ENCODE results near the gene EIF3L. TPM values are rescaled to one million over a fixed set of nuclear protein-coding genes. Genes with fewer than 3 reads are reported as not detected.

Gene EIF3L
- total RNA-seq, 1 experiment from 2014 or later = 218 TPM

DNA sequence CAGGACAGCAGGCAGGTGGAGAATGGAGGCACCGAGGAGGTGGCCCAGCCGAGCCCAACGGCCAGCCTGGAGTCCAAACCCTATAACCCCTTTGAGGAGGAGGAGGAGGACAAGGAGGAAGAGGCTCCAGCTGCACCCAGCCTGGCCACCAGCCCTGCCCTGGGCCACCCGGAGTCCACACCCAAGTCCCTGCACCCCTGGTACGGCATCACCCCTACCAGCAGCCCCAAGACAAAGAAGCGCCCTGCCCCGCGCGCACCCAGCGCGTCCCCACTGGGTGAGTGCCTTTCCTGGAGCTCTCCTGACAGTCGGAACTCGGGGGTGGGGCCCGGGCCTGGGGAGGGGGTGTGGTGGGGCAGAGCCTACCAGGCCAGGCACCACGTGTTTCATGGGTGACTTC is 76.5 kb downstream of the EIF3L start:
- Histone ChIP-seq H3F3A (ENCODE audit: low read length, unreplicated experiment) (no peaks in the 10 kb centered on the region), H3K36me3 (ENCODE audit: low read depth, low read length) (no peaks in the 10 kb centered on the region; the same call in 1 of the 2 replicates), H3K79me2 (ENCODE audit: low read length) (no peaks in the 10 kb centered on the region), H2AFZ (ENCODE audit: low read length) (no peak overlapping the region), H3K9ac (ENCODE audit: low read length) (no peak overlapping the region), H4K20me1 (ENCODE audit: low read length) (no peaks in the 10 kb centered on the region), H3K27ac (ENCODE audit: low read length) (no peak overlapping the region), H3K9me2 (replicated peaks; ENCODE audit: low read length) (no peaks in the 10 kb centered on the region), H3K4me2 (ENCODE audit: low read length) (no peak overlapping the region), H3K9me3 (ENCODE audit: low read length) (no peaks in the 10 kb centered on the region), H3K4me3 (ENCODE audit: low read length) (no peak overlapping the region), H3K4me1 (ENCODE audit: insufficient read depth, low read length) (no peaks in the 10 kb centered on the region), H3K27me3 (ENCODE audit: low read length) (no peaks in the 10 kb centered on the region)
- no peak for ATAC-seq
- BruUV-seq (replicated peaks) = no TSS peak
- TF ChIP-seq, protein P1, sequence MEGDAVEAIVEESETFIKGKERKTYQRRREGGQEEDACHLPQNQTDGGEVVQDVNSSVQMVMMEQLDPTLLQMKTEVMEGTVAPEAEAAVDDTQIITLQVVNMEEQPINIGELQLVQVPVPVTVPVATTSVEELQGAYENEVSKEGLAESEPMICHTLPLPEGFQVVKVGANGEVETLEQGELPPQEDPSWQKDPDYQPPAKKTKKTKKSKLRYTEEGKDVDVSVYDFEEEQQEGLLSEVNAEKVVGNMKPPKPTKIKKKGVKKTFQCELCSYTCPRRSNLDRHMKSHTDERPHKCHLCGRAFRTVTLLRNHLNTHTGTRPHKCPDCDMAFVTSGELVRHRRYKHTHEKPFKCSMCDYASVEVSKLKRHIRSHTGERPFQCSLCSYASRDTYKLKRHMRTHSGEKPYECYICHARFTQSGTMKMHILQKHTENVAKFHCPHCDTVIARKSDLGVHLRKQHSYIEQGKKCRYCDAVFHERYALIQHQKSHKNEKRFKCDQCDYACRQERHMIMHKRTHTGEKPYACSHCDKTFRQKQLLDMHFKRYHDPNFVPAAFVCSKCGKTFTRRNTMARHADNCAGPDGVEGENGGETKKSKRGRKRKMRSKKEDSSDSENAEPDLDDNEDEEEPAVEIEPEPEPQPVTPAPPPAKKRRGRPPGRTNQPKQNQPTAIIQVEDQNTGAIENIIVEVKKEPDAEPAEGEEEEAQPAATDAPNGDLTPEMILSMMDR (conservative IDR thresholded peaks at IDR 0.05; ENCODE audit: low read depth, low read length) = no peak
- intact Hi-C loops (cut with micrococcal nuclease) = no loop called here
- no peak for DNase-seq
- POLR2A ChIA-PET (ENCODE audit: unreplicated experiment) = no interaction called here
- CTCF ChIA-PET = no interaction called here

DNA sequence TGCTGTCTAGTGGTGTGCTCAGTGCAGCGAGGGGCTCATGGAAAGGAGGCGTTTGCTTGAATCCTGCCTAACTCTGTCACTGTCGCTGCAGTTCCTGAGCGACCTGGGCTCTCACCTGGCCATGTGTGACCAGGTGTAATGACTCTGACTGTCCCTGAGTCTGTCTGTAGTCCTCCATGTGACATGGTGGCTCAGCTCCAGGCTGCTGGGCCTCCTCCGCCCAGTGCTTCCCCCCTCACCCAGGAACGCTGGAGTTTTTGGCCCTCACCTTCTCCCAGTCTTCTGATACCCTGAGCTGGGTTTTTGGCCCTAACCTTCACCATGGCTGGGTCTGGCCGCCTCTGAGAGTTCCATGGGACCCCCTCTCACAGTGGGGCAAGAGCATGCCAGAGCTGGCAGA is 77.1 kb downstream of the EIF3L start:
- DNase-seq = no peak
- Histone ChIP-seq H3K27me3 (ENCODE audit: low read length) (no peaks in the 10 kb centered on the region), H3K4me1 (ENCODE audit: insufficient read depth, low read length) (no peaks in the 10 kb centered on the region), H3K9me3 (ENCODE audit: low read length) (no peaks in the 10 kb centered on the region), H4K20me1 (ENCODE audit: low read length) (no peaks in the 10 kb centered on the region), H3K27ac (ENCODE audit: low read length) (no peak overlapping the region), H3K4me3 (ENCODE audit: low read length) (no peak overlapping the region), H2AFZ (ENCODE audit: low read length) (no peak overlapping the region), H3K79me2 (ENCODE audit: low read length) (no peaks in the 10 kb centered on the region), H3K4me2 (ENCODE audit: low read length) (no peak overlapping the region), H3K9ac (ENCODE audit: low read length) (no peak overlapping the region), H3F3A (ENCODE audit: low read length, unreplicated experiment) (no peaks in the 10 kb centered on the region), H3K9me2 (replicated peaks; ENCODE audit: low read length) (no peaks in the 10 kb centered on the region), H3K36me3 (ENCODE audit: low read depth, low read length) (no peaks in the 10 kb centered on the region; the same call in 1 of the 2 replicates)
- ATAC-seq = no peak
- POLR2A ChIA-PET (ENCODE audit: unreplicated experiment) = no interaction called here
- no peak for TF ChIP-seq EZH2 (IDR thresholded peaks at IDR 0.05; ENCODE audit: low read length, unreplicated experiment)
- intact Hi-C loops (cut with micrococcal nuclease) = no loop called here
- no TSS peak for BruUV-seq (replicated peaks)
- CTCF ChIA-PET = no interaction called here

DNA sequence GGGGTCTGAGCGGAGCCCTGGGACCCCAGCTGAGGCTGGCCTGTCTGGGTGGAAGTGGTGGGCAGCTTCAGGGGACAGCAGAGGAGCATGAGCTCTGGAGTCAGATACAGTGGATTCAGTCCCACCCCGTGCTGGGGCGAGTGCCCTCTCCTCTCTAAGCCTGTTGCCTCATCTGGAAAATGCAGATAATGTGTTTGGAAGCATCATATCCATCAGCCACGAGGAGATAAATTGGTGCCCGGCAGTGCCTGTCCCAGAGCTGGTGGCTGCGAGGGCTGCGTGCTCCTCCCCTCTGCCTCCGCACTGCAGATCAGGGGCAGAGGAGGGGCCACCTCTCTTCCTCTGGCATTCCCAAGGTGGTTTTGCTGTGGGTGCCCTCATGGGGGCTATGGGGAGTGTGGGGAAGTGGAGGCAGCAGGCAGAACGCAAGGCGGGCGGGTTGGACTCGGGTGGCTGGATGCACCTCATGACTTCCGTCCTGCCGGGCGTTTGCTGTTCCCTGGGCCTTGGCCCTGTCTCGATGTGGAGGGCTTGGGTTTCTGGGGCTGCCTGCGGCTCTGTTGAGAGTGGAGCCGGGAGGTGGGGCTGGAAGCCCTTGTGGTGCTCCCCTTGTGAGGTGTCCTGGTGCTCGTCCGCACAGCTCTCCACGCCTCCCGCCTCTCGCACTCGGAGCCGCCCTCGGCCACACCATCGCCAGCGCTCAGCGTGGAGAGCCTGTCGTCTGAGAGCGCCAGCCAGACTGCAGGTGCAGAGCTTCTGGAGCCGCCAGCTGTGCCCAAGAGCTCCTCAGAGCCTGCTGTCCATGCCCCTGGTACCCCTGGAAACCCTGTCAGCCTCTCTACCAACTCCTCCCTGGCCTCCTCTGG is 77.8 kb downstream of the EIF3L start:
- ATAC-seq (no peak), DNase-seq (no peak)
- POLR2A ChIA-PET (ENCODE audit: unreplicated experiment) = no interaction called here
- Histone ChIP-seq H3K27me3 (ENCODE audit: low read length) (no peaks in the 10 kb centered on the region), H2AFZ (ENCODE audit: low read length) (no peak overlapping the region), H3K9me3 (ENCODE audit: low read length) (no peaks in the 10 kb centered on the region), H3F3A (ENCODE audit: low read length, unreplicated experiment) (no peaks in the 10 kb centered on the region), H4K20me1 (ENCODE audit: low read length) (no peaks in the 10 kb centered on the region), H3K79me2 (ENCODE audit: low read length) (no peaks in the 10 kb centered on the region), H3K36me3 (ENCODE audit: low read depth, low read length) (no peaks in the 10 kb centered on the region; the same call in 1 of the 2 replicates), H3K4me3 (ENCODE audit: low read length) (no peak overlapping the region), H3K4me2 (ENCODE audit: low read length) (no peak overlapping the region), H3K9ac (ENCODE audit: low read length) (no peak overlapping the region), H3K9me2 (replicated peaks; ENCODE audit: low read length) (no peaks in the 10 kb centered on the region), H3K4me1 (ENCODE audit: insufficient read depth, low read length) (no peaks in the 10 kb centered on the region), H3K27ac (ENCODE audit: low read length) (no peak overlapping the region)
- CTCF ChIA-PET = no interaction called here
- TF ChIP-seq EZH2phosphoT487 (IDR thresholded peaks at IDR 0.05; ENCODE audit: borderline replicate concordance, low read length) = no peak
- intact Hi-C loops (cut with micrococcal nuclease) = no loop called here
- BruUV-seq (replicated peaks) = no TSS peak

DNA sequence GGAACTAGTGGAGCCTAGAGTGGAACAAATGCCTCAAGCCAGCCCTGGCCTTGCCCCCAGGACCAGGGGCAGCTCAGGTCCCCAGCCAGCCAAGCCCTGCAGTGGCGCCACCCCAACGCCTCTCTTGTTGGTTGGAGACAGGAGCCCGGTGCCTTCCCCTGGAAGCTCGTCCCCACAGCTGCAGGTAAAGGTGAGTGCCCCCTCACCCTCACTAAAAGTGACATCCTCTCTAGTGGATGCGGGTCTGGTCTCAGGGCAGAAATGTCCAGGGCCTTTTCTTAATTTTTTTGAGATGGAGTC is 78.4 kb downstream of the EIF3L start:
- Histone ChIP-seq H3K36me3 (ENCODE audit: low read depth, low read length) (no peaks in the 10 kb centered on the region; the same call in 1 of the 2 replicates), H3F3A (ENCODE audit: low read length, unreplicated experiment) (no peaks in the 10 kb centered on the region), H3K4me2 (ENCODE audit: low read length) (no peak overlapping the region), H3K79me2 (ENCODE audit: low read length) (no peaks in the 10 kb centered on the region), H3K9ac (ENCODE audit: low read length) (no peak overlapping the region), H3K9me2 (replicated peaks; ENCODE audit: low read length) (no peaks in the 10 kb centered on the region), H4K20me1 (ENCODE audit: low read length) (no peaks in the 10 kb centered on the region), H3K27ac (ENCODE audit: low read length) (no peak overlapping the region), H3K27me3 (ENCODE audit: low read length) (no peaks in the 10 kb centered on the region), H3K4me3 (ENCODE audit: low read length) (no peak overlapping the region), H3K4me1 (ENCODE audit: insufficient read depth, low read length) (no peaks in the 10 kb centered on the region), H2AFZ (ENCODE audit: low read length) (no peak overlapping the region), H3K9me3 (ENCODE audit: low read length) (no peaks in the 10 kb centered on the region)
- CTCF ChIA-PET = no interaction called here
- intact Hi-C loops (cut with micrococcal nuclease) = no loop called here
- TF ChIP-seq, protein P1 (conservative IDR thresholded peaks at IDR 0.05; ENCODE audit: low read depth, low read length) = no peak
- ATAC-seq (no peak), DNase-seq (no peak)
- POLR2A ChIA-PET (ENCODE audit: unreplicated experiment) = no interaction called here
- no TSS peak for BruUV-seq (replicated peaks)

All from PC-3 (cell line).